A172 (cell line): ENCODE data around the gene SNX3. TPM values are rescaled to one million over a fixed set of nuclear protein-coding genes. Genes with fewer than 3 reads are reported as not detected.
"Not testable (repeated sequence)": the region's sequence is repeated elsewhere in the genome, so short reads cannot be mapped to it uniquely, and the experiment has no call there.

Source experiments
- DNase-seq: peaks from one replicate; pipeline ENCODE4 v3.0.0-alpha.2; 2015; ENCODE audit warnings: low spot score
- total RNA-seq: library from RNA; depleted of rRNA; stranded (reverse); fragments of >200 nt; shearing (Covaris generic); gene quantifications from 2 replicates; pipeline ENCODE4 v1.2.3, GENCODE V29; 2014; rRNA removed

The SNX3 gene
- total RNA-seq = 251 and 274 TPM in 2 replicates

DNA sequence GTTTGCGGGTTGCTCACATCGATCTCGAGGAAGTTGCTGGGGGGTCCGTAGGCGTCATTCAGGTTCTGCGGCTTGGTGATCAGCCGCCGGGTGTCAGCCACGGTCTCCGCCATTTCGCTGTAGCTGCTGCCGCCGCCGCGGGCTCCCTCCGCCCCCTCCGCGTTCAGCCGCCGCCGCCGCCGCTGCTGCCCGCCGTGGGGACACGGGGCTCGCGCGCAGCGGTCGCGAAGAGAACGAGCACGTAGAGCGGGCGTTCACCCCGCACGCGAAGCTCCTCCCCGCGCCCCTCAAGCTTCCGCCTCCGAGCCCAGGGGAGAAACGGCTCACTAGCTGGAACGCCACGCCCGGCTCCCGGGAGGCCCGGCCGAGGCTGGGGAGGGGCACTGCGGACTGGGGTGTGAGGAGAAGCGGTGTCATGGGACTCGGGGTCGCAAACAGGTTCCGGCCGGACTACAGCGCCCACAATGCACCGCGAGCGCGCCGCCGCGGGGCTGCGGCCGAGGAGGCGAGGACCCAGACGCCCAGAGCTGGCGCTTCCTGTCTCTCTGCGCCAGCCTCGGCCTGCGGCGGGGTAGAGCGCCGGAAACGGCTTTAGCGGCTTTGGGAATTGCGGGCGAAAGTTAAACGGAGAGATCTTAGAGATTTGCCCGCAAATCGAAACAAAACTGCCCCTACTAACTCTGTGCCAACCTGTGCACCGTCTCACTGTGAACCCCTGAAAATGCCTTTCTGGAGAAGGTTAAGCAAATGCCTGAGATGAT lies at the start of gene SNX3:
Gene SNX3, minus strand, starts transcription at position 232 of the 761 bp plus-strand sequence. Its CDS starts 119 bp downstream, at position 113.
- peak; percentile 89 for DNase-seq

DNA sequence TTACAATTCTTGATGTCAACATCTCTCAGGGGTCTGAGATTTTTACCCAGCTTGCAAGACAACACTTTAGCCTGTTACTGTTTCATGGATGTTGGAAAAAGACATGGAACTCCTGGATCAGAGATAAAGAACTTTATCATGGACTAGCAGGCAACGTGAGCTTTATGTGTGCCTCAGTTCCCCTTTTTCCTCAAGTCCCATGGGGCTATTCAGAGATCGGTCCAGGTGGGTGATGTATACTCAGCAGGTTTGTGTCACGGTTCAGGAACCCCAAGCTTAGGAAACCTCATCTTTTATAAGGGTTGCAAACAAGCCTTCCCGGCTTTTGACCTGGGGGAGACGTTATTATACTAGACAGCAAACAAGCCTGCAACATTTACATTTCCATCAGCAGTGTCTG lies 49.0 kb upstream of the SNX3 start:
- no peak for DNase-seq

- peak; percentile 9 for DNase-seq
Measured at GRCh38 chr6:108308641-108309040, 47.8 kb upstream of the SNX3 start.

DNA sequence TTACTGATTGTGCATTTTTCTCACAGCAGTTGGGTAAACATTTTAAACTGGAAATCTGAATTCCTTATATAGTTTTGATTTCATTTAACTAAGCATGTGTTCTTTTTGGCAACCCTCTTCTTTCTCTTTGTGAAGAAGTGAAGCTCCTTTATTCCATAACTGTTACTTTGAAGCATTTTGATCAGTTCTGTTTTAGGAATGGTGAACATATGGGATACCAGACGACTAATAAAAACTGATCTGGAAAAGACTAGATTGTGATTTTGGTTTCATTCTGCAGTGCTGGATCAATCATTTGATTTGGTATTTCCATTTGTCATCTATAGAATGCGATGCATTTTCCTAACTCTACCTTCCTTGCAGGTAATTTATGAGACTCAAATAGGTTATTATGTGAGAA lies 43.8 kb upstream of the SNX3 start:
- DNase-seq = no peak

DNA sequence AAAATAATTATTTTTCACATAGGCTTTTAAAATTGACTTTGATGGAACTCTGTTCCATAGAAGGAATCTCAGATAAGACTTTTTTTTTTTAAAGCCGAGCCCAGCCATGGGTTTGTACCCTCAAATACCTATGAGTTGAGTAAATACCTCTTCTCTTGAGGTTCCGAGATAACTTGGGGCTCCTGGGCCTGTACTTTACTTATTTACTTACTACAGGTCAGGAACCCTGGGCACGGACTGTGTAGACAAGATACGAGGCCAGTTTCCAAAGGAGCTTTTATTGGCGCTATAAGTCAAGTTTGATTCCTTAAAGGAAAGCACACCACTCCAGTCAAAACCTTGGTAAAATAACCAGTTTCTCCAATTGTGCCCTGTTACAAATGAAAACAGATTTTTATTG lies 41.5 kb upstream of the SNX3 start:
- no peak for DNase-seq

GRCh38 chr6:108295676-108296075 lies 34.8 kb upstream of the SNX3 start:
- DNase-seq = no peak

DNA sequence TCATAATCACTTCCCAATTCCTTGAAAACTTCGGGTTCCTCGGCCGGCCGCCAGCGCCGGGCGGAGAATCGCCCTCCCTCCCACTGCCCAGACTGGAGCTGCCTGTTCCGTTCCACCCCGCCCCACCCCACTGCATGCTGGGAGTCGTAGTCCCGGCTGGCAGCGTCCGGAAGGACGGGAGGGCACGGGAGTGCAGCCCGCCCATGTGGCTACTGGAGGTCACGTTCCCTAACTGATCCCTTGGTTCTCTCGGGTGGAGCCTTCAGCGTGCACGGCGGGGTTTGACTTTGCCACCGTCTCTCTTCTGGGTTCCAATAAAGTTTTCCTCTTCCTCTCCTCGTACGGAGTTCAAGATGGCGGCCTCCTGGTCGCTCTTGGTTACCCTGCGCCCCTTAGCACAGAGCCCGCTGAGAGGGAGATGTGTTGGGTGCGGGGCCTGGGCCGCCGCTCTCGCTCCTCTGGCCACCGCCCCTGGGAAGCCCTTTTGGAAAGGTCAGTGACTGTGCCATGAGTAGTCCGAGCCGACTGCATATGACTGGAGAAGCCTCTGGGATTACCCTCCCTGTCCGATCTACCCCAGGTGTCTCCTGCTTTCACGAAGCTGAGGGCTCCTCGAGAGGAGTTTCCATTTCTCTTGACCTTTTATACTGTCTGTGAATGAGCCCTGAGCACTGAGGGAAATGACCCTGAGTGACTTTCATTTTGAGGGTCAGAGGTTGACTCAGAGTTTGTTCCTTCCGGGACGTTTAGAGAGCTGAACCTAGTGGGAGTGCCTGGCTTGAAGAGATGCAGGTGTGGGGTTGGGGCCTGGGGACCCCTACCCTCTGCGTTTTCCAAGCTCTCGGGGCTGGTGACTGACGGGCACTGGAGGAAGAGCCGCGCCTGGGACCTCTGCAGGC lies 34.1 kb upstream of the SNX3 start, which contains the start of gene AFG1L:
Gene AFG1L, plus strand, starts transcription at position 328 of the 899 bp plus-strand sequence. Its CDS starts 26 bp downstream, at position 354.
- peak; percentile 83 for DNase-seq

GRCh38 chr6:108294297-108294726 lies 33.5 kb upstream of the SNX3 start:
- no peak for DNase-seq

- no peak for DNase-seq
Measured at GRCh38 chr6:108293527-108294296, 32.9 kb upstream of the SNX3 start.

- not testable (repeated sequence) for DNase-seq
Measured at GRCh38 chr6:108292561-108292960, 31.7 kb upstream of the SNX3 start.

DNA sequence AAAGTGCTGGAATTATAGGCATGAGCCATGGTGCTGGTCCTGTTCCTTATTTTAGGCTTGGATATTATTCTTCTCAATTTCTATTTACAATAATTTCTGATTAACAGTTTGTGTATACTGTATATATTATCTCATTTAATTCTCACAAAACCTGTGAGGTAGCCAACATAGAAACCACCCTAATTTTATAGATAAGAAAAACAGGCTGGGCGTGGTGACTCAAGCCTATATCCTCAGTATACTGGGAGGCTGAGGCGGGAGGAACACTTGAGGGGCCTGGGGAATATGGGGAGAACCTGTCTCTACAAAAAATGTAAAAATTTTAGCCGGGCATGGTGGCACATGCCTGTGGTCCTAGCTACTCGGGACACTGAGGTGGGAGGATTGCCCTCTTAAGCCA lies 30.3 kb upstream of the SNX3 start:
- no peak for DNase-seq

- DNase-seq = no peak
Measured at GRCh38 chr6:108288742-108289141, 27.9 kb upstream of the SNX3 start.

GRCh38 chr6:108287373-108287772 lies 26.5 kb upstream of the SNX3 start:
- no peak for DNase-seq

- DNase-seq = no peak
Measured at GRCh38 chr6:108286366-108286765, 25.5 kb upstream of the SNX3 start.

GRCh38 chr6:108285381-108285780 lies 24.5 kb upstream of the SNX3 start:
- no peak for DNase-seq

- DNase-seq = no peak
Measured at GRCh38 chr6:108277831-108278230, 17.0 kb upstream of the SNX3 start.

DNA sequence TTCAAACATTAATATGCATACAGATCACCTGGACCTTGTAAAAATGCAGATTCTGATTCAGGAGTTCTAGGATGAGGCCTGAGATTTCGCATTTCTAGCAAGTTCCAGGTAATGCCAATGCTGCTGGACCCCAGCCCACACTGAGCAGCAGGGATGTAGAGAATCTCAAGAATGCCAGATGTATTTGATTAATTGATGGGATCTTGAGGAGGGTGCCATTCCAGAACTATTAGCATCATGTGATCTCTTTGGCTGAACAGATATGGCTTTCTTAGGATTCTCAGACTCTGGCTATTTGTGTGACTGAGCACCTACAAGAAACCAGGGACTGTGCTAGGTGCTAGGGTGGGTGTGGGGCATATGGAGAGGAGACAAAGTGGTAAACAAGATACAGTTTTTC lies 16.5 kb upstream of the SNX3 start:
- DNase-seq = no peak

DNA sequence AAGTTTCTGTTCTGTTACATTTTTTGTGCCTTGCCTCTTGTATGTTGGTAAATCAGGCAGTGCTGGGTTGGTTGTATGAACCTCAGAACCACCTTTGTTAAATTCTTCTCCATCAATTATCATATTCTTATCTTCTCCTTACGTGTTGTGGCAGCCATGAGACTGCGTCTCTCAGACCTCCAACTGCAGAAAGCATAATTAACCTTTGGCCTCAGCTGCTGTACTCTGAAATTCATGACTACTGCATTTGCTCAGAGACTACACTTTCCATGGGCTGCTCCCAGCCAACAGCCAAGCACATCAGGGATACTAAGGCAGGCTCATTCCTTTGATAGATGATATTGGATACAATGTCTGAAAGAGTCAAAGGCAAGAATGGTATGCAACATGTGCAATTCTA lies 15.1 kb upstream of the SNX3 start:
- no peak for DNase-seq

DNA sequence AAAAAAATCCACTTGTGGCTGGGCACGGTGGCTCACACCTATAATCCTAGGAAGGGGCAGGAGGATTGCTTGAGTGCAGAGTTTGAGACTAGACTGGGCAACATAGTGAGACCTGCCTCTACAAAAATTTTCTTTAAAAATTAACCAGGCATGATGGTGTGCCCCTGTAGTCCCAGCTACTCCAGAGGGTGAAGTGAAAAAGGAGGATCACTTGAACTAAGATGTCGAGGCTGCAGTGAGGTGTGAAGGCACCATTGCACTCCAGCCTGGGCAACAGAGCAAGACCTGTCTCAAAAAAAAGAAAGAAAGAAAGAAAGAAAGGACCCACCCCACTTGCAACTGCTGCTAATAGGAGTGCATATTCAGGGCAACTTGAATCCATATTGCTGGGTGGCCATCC lies 13.7 kb upstream of the SNX3 start:
- DNase-seq = no peak

DNA sequence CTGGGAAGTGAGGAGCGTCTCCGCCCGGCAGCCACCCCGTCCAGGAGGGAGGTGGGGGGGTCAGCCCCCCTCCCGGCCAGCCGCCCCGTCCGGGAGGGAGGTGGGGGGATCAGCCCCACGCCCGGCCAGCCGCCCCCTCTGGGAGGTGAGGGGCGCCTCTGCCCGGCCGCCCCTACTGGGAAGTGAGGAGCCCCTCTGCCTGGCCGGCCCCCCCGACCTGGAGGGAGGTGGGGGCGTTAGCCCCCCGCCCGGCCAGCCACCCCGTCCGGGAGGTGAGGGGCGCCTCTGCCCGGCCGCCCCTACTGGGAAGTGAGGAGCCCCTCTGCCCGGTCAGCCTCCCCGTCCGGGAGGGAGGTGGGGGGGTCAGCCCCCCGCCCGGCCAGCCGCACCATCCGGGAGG lies 9.1 kb upstream of the SNX3 start:
- DNase-seq = not testable (repeated sequence)

DNA sequence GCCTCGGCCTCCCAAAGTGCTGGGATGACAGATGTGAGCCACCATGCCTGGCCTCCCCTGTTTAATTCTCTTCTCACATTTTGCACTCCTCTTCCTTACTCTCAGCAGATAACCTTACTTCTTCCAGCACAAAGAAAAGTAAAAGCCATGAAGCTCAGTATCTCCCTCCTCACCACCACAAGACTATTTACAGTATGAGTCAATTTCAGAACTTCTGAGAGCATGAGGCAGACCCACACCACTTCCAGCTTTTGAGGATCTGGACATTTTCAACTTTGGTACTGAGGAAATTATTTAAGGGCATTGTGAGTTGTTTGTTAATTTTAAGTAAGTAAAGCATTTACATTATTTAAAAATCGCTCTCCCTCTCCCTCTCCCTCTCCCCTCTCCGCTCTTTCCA lies 8.0 kb upstream of the SNX3 start:
- DNase-seq = no peak

DNA sequence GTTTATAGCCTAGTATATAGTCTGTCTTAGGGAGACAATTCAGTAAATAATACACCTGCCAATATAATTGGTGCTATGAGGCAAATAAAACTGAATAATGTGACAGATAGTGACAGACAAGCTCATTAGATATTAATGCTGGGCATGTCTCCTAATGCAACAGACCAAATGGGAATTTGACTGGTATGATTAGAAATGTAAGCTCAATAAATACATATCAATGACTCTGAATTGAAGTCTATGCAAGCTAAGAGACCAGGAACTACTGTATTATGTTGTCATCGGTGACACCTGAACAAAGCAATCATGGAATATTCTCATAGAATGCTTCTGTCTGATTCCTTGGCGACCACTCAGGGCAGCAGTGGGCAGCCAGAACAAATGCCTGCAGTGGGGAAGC lies 2.5 kb upstream of the SNX3 start:
- no peak for DNase-seq
